ENCODE data around the gene PFKFB4. TPM values are rescaled to one million over a fixed set of nuclear protein-coding genes. Genes with fewer than 3 reads are reported as not detected.

Gene PFKFB4
- total RNA-seq, 1 experiment from 2014 or later: 20.3 TPM

DNA sequence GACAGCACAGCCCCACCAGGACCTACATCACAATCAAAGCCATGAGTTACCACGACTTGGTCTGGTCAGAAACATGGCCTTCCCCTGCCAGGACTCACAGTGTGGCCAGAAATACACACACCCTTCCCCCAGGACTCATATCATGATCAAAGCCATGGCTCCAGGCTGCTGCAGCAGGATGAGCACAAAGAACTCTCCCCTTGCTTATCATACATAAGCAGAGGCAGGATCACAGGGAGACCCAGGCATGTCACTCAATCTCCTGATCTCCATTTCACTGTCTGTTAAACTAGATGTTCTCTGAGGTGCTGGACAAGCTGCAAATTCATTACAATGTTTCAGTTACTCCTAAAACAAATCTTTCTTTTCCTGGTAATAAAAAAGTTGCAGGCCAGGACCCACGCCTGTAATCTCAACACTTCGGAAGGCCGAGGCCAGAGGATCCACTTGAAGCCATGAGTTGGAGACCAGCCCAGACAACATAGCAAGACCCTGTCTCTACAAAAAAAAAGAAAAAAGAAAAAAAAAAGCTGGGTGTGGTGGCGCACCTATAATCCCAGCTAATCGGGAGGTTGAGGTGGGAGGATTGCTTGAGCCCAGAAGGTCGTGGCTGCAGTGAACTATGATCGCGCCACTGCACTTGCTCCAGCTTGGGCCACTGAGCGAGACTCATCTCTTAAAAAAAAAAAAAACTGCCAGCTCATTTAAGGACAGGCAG is 1.2 kb downstream of the PFKFB4 start:
- Histone ChIP-seq H3K9me3 (ENCODE audit: control insufficient read depth in 1 of 2, insufficient read depth in 1 of 2, low read depth in 1 of 2, low read length in 2 of 2) (no peaks in the 10 kb centered on the region), H3K4me1 (ENCODE audit: control insufficient read depth in 1 of 2, insufficient read depth in 2 of 2, low read length in 2 of 2) (peaks cover 15 to 52% of the 10 kb centered on the region in 2 experiments), H3K4me3 (replicated peaks in 1 of 2; ENCODE audit: low read depth in 1 of 2, low read length in 2 of 2) (peak overlapping the region; percentile 68 to 82), H3K4me2 (ENCODE audit: low read length) (peak overlapping the region; percentile 98), H2AFZ (ENCODE audit: low read depth, low read length, poor library complexity, severe bottlenecking) (no peak overlapping the region), H3K27ac (ENCODE audit: low read depth, low read length) (peak overlapping the region; percentile 61; the same call in 1 of the 2 replicates), H3K79me2 (ENCODE audit: insufficient read depth, low read length) (peaks cover 22% of the 10 kb centered on the region; the same call in 1 of the 2 replicates), H4K20me1 (ENCODE audit: insufficient read depth) (no peaks in the 10 kb centered on the region), H3K9me2 (ENCODE audit: insufficient read depth) (no peaks in the 10 kb centered on the region), H3K27me3 (ENCODE audit: insufficient read depth, low read length) (no peaks in the 10 kb centered on the region), H3K9ac (ENCODE audit: low read length) (peak overlapping the region; percentile 70), H3K36me3 (ENCODE audit: control insufficient read depth in 1 of 2, insufficient read depth in 2 of 2, low read length in 2 of 2) (peaks cover 2 to 4% of the 10 kb centered on the region in 2 experiments; a peak in 1 of 4 replicates)
- ChIA-PET POLR2A (interaction anchor here (0.6 to 2.6 kb wide), 4 partner anchors 82 to 112 kb away, joined by 3 to 10 read pairs (median 4); partner anchors contain the start of gene ATRIP), CTCF (interaction anchor here (1.0 to 3.4 kb wide), 2 partner anchors 119 to 155 kb away, joined by 7 to 16 read pairs; no protein-coding TSS in a partner anchor), RAD21 (ENCODE audit: low non-redundant PET in 1 of 2, low total read pairs in 2 of 2, uncharacterized antibody in 2 of 2, unreplicated experiment in 2 of 2) (no interaction called here)
- no TSS peak for BruUV-seq (replicated peaks)
- DNase-seq (ENCODE audit: low read depth, low spot score) (no peak), ATAC-seq (no peak)
- intact Hi-C loops (cut with micrococcal nuclease): loop anchor here (5.0 to 10.0 kb wide), 2 partner anchors 52 to 109 kb away; partner anchors contain the start of genes CELSR3 and UQCRC1
- no peak for TF ChIP-seq FOSL1 (IDR thresholded peaks at IDR 0.05; ENCODE audit: low read depth)
- no peak for TF ChIP-seq RAD21 (IDR thresholded peaks at IDR 0.05; ENCODE audit: low read depth)
- TF ChIP-seq JUND (IDR thresholded peaks at IDR 0.05): no peak
- TF ChIP-seq YY1 (IDR thresholded peaks at IDR 0.05; ENCODE audit: extremely low read depth, insufficient replicate concordance, low read depth, low read length): no peak
- TF ChIP-seq POLR2A (IDR thresholded peaks at IDR 0.05; ENCODE audit: borderline replicate concordance, extremely low read depth, insufficient read depth, insufficient read length): no peak
- no peak for TF ChIP-seq ATF3 (IDR thresholded peaks at IDR 0.05)
- TF ChIP-seq ELF1 (IDR thresholded peaks at IDR 0.05; ENCODE audit: borderline replicate concordance, low read depth): no peak
- TF ChIP-seq TCF7L2 (IDR thresholded peaks at IDR 0.05; ENCODE audit: borderline replicate concordance, extremely low read depth, insufficient read depth, insufficient read length): no peak
- TF ChIP-seq CBX3 (IDR thresholded peaks at IDR 0.05; ENCODE audit: low read depth): no peak
- no peak for TF ChIP-seq ZBTB33 (IDR thresholded peaks at IDR 0.05; ENCODE audit: extremely low read depth, insufficient replicate concordance, low read length)
- no peak for TF ChIP-seq SIN3A (IDR thresholded peaks at IDR 0.05; ENCODE audit: low read depth)
- TF ChIP-seq CTCF (IDR thresholded peaks at IDR 0.05 in 2 of 3, conservative IDR thresholded peaks at IDR 0.05 in 1 of 3; ENCODE audit: borderline replicate concordance in 1 of 3, insufficient read depth in 1 of 3, low read depth in 2 of 3, low read length in 2 of 3): no peak
- no peak for TF ChIP-seq EZH2 (IDR thresholded peaks at IDR 0.05)
- no peak for TF ChIP-seq ZNF274 (IDR thresholded peaks at IDR 0.05; ENCODE audit: low read depth, low read length)
- TF ChIP-seq, protein P1, sequence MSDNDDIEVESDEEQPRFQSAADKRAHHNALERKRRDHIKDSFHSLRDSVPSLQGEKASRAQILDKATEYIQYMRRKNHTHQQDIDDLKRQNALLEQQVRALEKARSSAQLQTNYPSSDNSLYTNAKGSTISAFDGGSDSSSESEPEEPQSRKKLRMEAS (IDR thresholded peaks at IDR 0.05): no peak
- TF ChIP-seq ZFX (IDR thresholded peaks at IDR 0.05): no peak
- TF ChIP-seq SP1 (IDR thresholded peaks at IDR 0.05; ENCODE audit: low read depth): no peak
- no peak for TF ChIP-seq EGR1 (IDR thresholded peaks at IDR 0.05; ENCODE audit: low read depth)
- no peak for TF ChIP-seq SRF (IDR thresholded peaks at IDR 0.05; ENCODE audit: low read depth)
